ENCODE measurements around the gene SH3PXD2A. TPM values are rescaled to one million over a fixed set of nuclear protein-coding genes. Genes with fewer than 3 reads are reported as not detected.

SH3PXD2A gene
- total and polyA plus RNA-seq, 10 of the 15 experiments (the other 5 are each of a cell fraction or from before 2014, with no cell fraction given), result 0.63 to 14.0 (median 4.4) TPM

GRCh38 chr10:103696411-103697145, 158.8 kb downstream of the SH3PXD2A start (continued):
- TF ChIP-seq, protein P1, sequence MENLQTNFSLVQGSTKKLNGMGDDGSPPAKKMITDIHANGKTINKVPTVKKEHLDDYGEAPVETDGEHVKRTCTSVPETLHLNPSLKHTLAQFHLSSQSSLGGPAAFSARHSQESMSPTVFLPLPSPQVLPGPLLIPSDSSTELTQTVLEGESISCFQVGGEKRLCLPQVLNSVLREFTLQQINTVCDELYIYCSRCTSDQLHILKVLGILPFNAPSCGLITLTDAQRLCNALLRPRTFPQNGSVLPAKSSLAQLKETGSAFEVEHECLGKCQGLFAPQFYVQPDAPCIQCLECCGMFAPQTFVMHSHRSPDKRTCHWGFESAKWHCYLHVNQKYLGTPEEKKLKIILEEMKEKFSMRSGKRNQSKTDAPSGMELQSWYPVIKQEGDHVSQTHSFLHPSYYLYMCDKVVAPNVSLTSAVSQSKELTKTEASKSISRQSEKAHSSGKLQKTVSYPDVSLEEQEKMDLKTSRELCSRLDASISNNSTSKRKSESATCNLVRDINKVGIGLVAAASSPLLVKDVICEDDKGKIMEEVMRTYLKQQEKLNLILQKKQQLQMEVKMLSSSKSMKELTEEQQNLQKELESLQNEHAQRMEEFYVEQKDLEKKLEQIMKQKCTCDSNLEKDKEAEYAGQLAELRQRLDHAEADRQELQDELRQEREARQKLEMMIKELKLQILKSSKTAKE (IDR thresholded peaks at IDR 0.05; ENCODE audit: low read depth, poor library complexity, severe bottlenecking), result peak; percentile 37
- TF ChIP-seq ZSCAN29 (IDR thresholded peaks at IDR 0.05) (no peak), HDAC6 (IDR thresholded peaks at IDR 0.05; ENCODE audit: unreplicated experiment) (no peak), PKNOX1 (IDR thresholded peaks at IDR 0.05) (no peak), MEF2A (IDR thresholded peaks at IDR 0.05; ENCODE audit: insufficient read depth, low read depth, low read length) (no peak), BACH1 (IDR thresholded peaks at IDR 0.05; ENCODE audit: borderline replicate concordance) (no peak), IRF4 (IDR thresholded peaks at IDR 0.05; ENCODE audit: low read depth, low read length) (no peak), RUNX3 (IDR thresholded peaks at IDR 0.05; ENCODE audit: low read length) (0 out of 2 replicates have a peak, but pooled peaks have one; percentile 25), IKZF1 (conservative IDR thresholded peaks at IDR 0.05) (peak; percentile 79), ATF7 (IDR thresholded peaks at IDR 0.05; ENCODE audit: low read depth) (0 out of 2 replicates have a peak, but pooled peaks have one; percentile 35), NR2F1 (conservative IDR thresholded peaks at IDR 0.05) (peak; percentile 56), GATAD2B (conservative IDR thresholded peaks at IDR 0.05; ENCODE audit: low read depth) (0 out of 2 replicates have a peak, but pooled peaks have one; percentile 41), TCF7 (IDR thresholded peaks at IDR 0.05; ENCODE audit: borderline replicate concordance) (no peak), RAD21 (IDR thresholded peaks at IDR 0.05; ENCODE audit: insufficient read depth, low read depth, low read length) (no peak), TBL1XR1 (IDR thresholded peaks at IDR 0.05; ENCODE audit: low read depth, low read length) (no peak)
- TF ChIP-seq, protein P2, sequence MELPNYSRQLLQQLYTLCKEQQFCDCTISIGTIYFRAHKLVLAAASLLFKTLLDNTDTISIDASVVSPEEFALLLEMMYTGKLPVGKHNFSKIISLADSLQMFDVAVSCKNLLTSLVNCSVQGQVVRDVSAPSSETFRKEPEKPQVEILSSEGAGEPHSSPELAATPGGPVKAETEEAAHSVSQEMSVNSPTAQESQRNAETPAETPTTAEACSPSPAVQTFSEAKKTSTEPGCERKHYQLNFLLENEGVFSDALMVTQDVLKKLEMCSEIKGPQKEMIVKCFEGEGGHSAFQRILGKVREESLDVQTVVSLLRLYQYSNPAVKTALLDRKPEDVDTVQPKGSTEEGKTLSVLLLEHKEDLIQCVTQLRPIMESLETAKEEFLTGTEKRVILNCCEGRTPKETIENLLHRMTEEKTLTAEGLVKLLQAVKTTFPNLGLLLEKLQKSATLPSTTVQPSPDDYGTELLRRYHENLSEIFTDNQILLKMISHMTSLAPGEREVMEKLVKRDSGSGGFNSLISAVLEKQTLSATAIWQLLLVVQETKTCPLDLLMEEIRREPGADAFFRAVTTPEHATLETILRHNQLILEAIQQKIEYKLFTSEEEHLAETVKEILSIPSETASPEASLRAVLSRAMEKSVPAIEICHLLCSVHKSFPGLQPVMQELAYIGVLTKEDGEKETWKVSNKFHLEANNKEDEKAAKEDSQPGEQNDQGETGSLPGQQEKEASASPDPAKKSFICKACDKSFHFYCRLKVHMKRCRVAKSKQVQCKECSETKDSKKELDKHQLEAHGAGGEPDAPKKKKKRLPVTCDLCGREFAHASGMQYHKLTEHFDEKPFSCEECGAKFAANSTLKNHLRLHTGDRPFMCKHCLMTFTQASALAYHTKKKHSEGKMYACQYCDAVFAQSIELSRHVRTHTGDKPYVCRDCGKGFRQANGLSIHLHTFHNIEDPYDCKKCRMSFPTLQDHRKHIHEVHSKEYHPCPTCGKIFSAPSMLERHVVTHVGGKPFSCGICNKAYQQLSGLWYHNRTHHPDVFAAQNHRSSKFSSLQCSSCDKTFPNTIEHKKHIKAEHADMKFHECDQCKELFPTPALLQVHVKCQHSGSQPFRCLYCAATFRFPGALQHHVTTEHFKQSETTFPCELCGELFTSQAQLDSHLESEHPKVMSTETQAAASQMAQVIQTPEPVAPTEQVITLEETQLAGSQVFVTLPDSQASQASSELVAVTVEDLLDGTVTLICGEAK (IDR thresholded peaks at IDR 0.05; ENCODE audit: borderline replicate concordance), result no peak
- TF ChIP-seq, protein P3, sequence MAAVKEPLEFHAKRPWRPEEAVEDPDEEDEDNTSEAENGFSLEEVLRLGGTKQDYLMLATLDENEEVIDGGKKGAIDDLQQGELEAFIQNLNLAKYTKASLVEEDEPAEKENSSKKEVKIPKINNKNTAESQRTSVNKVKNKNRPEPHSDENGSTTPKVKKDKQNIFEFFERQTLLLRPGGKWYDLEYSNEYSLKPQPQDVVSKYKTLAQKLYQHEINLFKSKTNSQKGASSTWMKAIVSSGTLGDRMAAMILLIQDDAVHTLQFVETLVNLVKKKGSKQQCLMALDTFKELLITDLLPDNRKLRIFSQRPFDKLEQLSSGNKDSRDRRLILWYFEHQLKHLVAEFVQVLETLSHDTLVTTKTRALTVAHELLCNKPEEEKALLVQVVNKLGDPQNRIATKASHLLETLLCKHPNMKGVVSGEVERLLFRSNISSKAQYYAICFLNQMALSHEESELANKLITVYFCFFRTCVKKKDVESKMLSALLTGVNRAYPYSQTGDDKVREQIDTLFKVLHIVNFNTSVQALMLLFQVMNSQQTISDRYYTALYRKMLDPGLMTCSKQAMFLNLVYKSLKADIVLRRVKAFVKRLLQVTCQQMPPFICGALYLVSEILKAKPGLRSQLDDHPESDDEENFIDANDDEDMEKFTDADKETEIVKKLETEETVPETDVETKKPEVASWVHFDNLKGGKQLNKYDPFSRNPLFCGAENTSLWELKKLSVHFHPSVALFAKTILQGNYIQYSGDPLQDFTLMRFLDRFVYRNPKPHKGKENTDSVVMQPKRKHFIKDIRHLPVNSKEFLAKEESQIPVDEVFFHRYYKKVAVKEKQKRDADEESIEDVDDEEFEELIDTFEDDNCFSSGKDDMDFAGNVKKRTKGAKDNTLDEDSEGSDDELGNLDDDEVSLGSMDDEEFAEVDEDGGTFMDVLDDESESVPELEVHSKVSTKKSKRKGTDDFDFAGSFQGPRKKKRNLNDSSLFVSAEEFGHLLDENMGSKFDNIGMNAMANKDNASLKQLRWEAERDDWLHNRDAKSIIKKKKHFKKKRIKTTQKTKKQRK (IDR thresholded peaks at IDR 0.05; ENCODE audit: low read depth, low read length), result no peak

Data from GM12878 (cell line).